ENCODE measurements around the gene SPC24.
"Not testable (repeated sequence)": the region's sequence is repeated elsewhere in the genome, so short reads cannot be mapped to it uniquely, and the experiment has no call there.

Gene SPC24

DNA sequence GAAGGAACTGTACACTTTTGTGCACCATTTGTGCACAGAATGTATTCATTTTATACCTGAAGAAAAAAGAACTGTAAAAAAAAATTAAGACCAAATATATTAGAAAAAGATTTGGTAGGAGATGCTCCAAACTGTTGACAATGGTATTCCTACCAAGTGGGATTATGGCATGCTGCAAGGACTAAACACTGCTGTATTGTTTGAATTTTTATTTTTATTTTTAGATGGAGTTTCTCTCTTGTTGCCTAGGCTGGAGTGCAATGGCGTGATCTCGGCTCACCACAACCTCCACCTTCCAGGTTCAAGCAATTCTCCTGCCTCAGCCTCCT is 4.8 kb upstream of the SPC24 start:
- not testable (repeated sequence) for DNase-seq

DNA sequence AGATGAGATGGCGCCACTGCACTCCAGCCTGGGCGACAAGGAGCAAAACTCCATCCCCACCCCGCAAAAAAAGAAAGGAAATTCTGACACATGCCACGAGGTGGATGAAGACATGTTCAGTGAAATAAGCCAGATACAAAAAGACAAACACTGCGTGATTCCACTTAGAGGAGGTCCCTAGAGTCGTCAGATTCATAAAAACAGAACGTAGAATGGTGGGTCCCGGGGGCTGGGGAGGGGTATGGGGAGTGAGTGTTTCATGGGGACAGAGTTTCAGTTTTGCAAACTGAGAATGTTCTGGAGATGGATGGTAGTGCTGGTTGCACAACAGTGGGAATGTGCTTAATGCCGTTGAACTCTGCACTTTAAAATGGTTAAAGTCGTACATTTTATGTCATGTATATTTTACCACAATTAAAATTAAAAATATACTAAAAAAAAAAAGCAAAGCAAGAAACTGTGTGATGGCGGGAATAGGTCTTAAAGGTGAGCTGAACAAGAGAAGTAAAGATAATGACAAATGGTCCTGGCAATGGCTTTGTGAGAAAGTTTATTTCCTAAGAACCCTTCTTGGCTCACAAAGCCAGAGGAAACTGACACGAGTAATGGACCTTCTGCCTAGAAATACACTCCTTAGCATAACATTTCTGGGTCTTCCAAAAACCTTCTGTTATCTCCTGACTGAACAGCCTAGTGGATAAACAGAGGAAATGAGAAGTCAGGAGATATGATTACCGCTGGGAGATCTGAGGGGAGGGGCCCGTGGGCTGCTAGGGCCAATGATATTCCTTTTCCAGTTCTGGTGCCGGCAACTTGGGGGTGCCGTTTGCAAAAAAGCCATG is 4.2 kb upstream of the SPC24 start:
- DNase-seq, result no peak

DNA sequence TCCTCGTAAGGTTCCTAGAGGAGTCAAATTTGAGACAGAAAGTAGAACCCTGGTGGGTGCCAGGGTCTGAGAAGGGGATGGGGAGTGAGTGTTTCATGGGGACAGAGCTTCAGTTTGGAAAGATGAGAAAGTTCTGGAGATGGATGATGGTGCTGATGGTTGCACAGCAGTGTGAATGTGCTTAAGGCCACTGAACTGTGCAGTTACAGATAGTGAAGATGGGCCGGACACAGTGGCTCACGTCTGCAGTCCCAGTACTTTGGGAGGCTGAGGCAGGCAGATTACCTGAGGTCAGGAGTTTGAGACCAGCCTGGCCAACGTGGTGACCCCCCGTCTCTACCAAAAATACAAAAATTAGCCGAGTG is 917 bp downstream of the SPC24 start:
- DNase-seq, result no peak

DNA sequence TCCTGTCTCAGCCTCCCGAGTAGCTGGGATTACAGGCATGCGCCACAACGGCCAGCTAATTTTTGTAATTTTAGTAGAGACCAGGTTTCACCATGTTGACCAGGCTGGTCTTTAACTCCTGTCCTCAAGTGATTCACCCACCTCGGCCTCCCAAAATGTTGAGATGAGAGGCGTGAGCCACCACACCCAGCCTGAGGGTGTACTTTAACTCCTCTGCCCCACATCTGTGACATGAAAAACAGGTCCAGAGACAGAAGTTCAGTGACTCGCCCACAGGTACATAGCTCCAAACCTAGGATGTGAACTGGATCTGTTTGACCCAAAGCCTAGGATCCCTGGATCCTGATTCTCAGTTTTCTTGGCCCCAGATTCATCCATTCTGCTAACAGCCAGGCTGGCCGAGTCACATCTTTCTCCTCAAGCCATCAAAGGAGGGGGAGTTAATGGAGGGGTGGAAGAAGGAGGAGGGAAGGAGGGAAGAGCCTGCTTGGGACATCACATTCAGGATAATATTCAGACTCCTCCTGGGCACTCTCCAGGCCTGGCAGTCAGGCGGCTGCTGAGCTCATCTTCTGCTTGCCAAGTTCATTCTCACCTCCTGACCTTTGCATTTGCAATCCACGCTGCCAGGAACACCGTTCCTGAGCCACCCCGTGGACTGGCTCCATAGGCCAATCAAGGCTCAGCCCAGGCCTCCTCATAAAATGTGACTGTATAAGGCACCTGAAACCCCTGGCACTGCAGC is 3.1 kb downstream of the SPC24 start:
- peak; percentile 52 for DNase-seq

DNA sequence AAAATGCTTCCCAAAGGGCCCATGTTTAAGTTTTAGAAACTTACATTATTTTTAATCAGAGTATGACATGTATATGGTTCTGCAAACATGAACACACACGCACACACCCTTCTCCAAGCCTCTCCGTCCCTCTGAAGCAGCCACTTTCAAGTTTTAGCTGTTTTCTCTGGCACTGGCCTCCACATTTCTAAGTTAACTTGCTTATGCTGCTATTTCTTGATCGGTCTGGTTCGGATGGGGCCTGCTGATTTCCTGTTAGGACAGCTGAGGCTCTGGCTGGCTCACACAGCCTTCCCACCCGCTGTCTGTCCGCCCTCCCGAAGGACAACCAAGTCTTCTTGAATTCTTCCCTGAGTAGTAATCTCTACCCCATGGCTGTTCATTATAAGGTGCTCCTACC is 4.4 kb downstream of the SPC24 start:
- DNase-seq, result no peak

DNA sequence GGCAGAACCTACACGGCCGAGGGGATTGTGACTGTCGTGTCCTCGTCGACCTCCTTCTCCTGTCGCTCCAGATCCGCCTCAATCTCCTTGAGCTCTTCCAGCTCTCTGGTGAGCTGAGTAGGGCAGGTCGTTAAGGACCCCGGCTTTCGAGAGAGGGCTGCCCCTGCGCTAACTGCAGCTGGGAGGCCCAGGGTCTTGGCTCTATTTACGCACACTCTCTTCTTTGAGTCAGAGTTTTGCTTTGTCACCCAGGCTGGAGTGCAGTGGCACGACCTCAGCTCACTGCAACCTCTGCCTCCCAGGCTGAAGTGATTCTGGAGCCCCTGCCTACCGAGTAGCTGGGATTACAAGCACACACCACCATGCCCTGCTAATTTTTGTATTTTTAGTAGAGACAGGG is 7.6 kb downstream of the SPC24 start:
- DNase-seq, result no peak

DNA sequence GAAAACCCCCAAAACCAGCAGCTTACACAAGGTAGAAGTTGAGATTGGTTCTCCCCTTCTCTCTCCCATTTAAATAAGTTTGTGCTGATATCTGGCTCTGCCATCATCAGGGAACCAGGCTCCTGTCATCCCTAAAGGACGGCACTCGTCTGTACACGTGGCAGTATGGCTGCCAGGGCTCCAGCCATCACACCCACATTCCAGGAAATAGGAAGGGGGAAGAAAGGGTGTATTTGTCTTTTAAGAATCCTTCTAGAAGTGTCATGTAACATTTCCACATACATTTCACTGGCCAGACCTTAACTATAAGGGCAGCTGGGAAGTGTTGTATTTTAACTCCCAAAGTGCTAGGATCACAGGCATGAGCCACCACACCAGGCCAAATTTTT is 10.1 kb downstream of the SPC24 start:
- DNase-seq, result no peak

DNA sequence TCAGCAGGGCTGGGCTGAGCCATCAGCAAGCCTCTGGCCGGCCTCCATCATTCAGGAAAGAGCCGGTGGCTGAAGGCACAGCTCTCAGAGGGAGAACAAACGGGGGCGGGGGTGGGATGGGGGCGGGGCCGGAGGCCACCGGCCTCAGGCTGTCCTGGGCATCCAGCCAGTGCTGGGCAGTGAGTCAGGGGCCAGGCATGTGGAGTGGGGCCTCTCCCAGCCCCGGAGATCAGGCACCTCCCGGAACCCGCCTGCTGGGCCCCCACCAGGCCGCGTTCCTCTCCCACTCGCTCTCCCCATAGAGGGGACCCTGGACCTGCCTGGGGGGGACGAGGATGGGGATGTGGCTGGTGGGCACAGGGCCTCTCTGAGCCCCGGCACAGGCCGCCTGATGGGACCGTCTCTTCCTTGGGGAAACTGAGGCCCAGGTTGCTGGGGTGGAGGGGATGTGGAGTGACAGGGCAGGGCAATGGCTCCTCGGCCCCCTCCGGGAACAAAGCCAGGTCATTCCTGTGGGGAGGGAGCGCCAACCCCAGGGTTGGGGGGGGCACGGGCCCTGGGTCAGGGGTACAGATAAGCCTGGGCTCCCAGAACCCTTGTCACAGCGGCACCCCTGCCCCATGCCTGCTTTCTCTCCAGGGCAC is 12.9 kb downstream of the SPC24 start:
- peak; percentile 90 for DNase-seq

DNA sequence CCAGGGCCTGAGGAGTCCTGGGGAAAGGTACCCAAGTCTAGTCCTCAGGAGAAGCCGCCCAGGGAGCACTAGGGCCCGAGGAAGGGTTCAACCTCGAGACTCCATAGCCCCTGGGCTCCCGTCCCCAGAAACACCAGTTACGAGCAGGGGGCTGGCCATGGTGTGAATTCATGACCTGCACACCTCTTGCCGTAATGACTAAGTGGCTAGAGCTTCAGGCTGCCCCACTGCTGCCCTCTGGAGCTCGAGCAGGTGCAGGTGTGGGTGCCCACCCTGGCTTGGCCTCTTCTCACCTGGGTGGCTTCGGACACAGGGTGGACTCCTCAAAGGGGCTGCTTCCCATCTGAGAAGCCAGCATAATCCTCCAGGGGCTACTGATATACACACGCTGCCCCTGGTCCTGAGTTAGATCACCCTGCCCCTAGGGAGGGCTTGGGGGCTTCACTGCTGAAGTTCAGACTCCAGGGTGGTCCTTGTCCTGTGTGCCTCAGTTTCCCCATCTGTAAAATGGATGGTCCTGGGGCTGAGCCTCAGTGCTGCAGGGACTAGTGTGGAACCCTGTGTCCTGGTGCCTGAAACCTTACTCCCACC is 13.6 kb downstream of the SPC24 start:
- DNase-seq, result no peak

DNA sequence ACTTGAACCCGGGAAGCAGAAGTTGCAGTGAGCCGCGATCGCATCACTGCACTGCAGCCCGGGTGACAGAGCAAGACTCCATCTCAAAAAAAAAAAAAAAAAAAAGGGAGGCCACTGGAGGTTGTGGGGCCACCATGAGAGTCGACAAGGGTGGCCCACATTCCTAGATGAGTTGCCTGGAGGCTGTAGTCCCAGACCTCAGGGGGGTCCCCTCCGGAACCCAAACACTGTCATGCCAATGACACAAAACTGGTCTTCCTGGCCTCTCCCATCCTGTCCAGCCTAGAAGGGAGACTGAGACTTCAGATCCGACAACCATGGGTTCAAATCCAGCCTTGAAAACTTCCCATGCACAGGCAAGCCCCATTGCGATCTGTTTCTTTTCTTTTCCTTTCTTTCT is 14.7 kb downstream of the SPC24 start:
- DNase-seq, result no peak

DNA sequence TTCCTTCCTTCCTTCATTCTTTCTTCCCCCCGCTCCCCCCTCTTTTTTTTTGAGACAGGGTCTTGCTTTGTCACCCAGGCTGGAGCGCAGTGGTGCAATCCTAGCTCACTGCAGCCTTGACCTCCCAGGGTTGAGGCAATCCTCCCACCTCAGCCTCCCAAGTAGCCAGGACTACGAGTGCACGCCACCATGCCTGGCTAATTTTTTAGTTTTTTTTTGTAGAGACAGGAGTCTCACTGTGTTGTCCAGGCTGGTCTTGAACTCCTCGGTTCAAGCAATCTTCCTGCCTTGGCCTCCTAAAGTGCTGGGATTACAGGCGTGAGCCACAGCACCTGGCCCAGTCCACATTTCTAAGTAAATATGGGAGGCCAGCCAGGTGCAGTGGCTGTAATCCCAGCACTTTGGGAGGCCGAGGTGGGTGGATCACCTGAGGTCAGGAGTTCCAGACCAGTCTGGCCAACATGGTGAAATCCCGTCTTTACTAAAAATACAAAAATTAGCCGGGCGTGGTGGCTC is 15.5 kb downstream of the SPC24 start:
- not testable (repeated sequence) for DNase-seq

DNA sequence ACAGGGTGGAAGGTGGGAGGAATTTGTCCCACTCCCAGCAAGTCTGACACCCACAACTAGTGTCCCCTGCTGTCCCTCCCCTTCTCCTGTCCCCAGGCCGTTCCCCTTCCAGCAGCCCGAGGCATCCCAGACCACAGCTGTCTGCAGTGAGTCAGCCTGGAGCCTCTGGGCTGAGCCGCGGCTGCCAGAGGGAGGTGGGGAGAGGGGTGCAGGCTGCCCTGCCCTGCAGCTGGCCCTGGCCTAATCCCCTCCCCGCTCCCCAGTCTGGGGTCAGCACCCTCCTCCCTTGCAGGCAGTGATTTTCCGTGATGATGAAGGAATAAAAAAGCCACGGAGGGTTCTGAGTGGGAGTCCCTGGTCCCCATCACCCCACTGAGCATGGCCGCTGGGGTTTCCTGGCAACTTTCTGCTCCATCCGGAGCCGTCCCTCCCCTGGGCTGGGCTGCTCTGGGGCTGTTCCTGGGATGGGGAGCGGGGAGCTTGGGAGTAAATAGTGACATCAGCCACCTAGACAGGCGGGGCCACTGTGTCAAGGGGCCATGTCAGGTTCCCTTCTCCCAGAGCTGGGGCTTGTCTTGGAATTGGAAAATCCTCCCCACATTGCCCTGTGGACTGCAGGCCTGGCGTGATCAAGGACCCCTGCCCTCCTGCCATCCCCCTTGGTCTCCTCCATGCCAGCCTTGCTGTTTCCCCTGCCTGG is 16.8 kb downstream of the SPC24 start:
- DNase-seq, result peak; percentile 78

DNA sequence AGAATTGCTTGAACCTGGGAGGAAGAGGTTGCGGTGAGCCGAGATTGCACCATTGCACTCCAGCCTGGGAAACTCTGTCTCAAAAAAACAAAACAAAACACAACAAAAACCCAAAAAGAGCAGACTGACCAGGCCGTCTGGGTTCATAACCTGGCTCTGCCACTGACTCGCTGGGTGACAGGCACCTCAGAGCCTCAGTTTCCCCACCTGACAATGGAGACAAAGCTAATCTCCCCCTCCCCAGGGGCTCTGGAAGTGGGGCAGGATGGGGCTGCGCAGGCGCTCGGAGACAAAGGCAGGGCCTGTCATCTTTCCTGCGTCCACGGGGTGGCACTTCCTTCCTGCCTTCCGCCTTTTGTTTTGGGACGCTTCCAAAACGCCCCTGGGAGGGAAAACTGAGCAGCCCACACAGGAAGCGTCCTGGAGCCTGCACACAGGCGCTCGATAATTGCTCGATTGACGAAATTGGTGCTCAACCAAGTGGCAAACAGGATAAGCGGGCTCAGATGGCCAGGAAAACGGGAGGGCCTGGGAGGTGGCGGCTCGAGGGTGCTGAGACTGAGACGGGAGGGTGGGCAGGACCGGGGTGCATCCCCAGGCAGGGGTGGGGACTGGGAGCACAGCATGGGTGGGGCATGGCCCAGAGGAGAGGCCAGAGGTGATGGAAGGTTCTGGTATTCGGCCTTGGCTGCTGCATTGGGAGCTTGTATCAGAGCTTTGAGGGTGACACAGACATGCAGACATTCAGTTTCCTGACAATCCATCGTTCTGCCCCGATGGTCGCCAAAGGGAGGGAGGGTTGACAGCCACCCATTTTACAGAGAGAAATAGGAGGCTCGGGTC is 17.8 kb downstream of the SPC24 start:
- peak; percentile 52 for DNase-seq

DNA sequence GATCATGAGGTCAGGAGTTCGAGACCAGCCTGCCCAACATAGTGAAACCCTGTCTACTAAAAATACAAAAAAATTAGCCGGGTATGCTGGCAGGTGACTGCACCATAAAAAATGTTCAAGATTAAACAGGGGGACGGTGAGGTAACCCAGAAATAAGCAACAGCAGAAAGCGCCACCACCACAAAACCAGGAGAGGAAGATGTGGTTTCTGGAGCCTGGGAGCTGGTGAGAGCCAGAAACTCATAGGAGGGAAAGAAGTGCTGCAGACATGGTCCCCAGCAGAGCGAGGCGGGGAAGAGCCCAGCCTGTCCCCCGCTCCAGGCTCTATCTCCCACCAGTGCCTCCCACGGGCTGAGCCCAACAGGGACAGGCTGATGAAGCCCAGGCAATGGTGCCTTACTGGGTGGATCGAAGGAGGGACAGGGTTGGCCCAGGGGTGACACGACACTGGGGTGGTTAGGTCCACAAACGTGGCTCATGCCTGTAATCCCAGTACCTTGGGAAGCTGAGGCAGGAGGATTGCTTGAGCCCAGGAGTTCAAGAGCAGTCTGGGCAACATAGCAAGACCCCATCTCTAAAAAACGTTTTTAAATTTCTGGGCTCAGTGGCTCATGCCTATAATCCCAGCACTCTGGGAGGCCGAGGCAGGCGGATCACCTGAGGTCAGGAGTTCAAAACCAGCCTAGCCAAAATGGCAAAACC is 19.0 kb downstream of the SPC24 start:
- DNase-seq, result no peak

DNA sequence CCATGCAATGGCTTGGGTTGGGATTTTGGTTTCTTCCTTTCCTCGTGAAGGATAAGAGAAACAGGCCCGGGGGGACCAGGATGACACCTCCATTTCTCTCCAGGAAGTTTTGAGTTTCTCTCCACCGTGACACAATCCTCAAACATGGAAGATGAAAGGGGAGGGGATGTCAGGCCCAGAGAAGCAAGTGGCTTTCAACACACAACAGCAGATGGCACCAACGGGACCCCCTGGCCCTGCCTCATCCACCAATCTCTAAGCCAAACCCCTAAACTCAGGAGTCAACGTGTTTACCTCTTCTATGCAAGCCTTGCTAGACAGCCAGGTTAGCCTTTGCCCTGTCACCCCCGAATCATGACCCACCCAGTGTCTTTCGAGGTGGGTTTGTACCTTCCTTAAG is 24.1 kb downstream of the SPC24 start:
- no peak for DNase-seq

DNA sequence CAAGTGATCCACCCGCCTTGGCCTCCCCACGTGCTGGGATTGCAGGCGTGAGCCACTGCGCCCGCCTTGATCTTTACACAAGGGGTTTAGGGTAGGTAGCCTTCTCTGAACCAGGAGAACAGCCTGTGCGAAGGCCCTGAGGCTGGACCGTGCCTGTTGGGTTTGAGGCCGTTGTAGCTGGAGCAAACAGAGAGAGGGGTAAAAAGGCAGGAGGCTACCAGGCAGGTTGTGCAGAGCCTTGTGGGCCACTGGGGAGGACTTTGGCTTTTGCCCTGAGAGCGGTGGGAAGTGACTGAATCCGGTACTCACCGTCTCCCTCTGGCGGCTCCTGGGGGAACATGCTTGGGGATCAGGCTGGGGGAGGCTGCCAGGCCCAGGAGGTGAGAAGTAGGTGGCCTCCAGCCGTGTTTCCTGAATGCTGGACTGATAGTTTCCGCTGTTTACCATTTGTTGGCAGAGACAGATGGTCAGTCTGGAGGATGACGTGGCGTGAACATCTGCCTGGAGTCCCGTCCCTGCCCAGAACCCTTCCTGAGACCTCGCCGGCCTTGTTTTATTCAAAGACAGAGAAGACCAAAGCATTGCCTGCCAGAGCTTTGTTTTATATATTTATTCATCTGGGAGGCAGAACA is 24.6 kb downstream of the SPC24 start:
- DNase-seq, result peak; percentile 70

DNA sequence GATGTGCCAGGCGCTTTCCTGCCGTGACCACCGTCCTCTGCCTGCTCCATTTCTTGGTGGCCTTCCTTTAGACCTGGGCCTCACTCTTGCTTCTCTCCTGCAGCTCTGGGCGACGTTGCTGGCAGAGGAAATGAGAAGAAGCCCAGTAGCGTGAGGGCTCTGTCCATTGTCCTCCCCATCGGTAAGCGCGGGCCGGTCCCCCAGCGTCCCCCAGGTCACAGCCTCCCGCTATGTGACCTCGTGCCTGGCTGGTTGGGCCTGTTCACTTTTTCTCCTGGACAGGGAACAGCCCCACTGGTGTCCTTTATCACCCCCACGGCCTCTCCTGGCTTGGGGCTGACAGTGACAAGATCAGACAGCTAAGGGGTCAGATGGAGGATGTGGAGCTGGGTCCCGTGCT is 27.7 kb downstream of the SPC24 start:
- DNase-seq, result no peak

DNA sequence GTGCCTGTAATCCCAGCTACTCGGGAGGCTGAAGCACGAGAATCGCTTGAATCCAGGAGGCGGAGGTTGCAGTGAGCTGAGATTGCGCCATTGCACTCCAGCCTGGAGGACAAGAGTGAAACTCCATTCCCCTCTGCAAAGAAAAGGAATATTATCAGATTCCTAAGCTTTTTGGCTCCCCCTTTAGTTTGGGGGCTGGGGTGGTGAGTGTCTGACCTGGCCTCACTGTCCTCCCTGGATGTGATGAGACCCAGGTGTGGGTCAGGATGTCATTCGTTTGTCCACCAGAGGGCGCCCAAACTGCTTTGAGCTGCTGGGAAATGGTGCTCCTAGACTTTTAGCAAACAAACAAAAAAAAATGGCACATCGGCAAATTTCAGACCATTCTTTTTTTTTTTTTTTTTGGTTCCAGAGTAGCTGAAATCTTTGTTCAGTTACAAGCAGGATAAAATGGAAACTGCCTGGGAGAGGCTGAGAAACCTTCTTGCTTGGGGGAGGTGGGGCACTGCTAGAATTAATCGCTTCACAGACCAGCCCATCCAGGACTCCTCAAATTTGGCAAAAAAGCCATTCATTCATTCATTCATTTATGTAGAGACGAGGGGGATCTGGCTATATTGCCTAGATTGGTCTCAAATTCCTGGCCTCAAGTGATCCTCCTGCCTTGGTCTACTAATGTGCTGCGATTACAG is 29.4 kb downstream of the SPC24 start:
- DNase-seq, result peak; percentile 32

DNA sequence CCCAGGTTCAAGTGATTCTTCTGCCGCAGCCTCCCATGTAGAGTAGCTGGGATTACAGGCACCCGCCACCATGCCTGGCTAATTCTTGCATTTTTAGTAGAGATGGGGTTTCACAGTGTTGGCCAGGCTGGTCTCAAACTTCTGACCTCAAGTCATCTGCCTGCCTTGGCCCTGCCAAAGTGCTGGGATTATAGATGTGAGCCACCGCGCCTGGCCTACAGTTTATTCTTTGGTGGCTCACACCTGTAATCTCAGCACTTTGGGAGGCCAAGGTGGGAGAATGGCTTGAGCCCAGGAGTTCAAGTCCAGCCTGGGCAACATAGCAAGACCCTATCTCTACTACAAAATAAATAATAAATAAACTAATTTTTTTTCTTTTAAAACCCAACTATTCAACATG is 31.4 kb downstream of the SPC24 start:
- DNase-seq, result not testable (repeated sequence)

DNA sequence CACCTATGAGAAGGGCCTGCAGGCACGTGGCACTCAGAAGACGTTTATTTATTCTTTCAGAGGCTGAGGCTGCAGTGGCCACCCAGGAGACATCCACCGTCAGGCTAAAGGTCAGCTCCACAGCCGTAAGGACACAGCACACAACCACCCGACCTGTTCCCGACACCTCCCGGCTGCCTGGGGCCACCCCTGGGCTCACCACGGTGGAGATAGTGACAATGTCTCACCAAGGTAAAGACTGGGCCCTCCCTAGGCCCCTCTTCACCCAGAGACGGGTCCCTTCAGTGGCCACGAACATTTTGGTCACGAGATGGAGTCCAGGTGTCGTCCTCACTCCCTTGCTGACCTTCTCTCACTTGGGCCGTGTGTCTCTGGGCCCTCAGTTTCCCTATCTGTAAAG is 32.5 kb downstream of the SPC24 start:
- no peak for DNase-seq

All from kidney glomerular epithelial cell (primary cell).